Activated CD4-positive, CD25-positive, alpha-beta regulatory T cell (primary cell): Measurements from ENCODE around the gene KDM5D.

ENCODE experiments used
- DNase-seq, 4 experiments: peaks; one replicate each; lab custom pipeline; 2025; lab: John Stamatoyannopoulos, UW

Gene KDM5D

GRCh38 chrY:19744381-19745378, at the start of gene KDM5D:
TSS of gene KDM5D (minus strand) at chrY:19744726. CDS start at chrY:19744534, 192 bp downstream.
- DNase-seq: peak; percentile 5 to 31 (median 20)

GRCh38 chrY:19768375-19768774, 23.8 kb upstream of the KDM5D start:
- no peak for DNase-seq

DNA sequence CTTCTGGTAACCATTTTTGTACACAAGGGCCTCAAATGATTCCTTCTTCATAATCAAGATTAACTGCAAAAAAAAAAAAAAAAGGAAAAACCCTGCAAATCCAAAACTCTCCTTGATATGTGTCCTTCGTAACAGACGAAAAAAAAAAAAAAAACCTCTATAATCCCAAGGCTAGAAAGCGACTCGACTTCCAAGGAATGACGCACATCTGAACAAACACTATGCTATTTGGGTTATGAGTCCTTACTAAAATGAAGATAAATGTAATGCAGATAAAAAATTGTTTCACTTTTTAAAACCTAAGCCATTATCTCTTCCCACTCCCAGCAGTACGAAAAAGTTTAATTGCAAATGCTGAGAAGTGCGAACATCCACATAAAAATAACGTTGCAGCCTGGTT, 1.2 kb downstream of the KDM5D start:
- no peak for DNase-seq

GRCh38 chrY:19742153-19742552, 2.4 kb downstream of the KDM5D start:
- DNase-seq: no peak

- no peak for DNase-seq
Observed at GRCh38 chrY:19734425-19734824, 10.1 kb downstream of the KDM5D start.

DNA sequence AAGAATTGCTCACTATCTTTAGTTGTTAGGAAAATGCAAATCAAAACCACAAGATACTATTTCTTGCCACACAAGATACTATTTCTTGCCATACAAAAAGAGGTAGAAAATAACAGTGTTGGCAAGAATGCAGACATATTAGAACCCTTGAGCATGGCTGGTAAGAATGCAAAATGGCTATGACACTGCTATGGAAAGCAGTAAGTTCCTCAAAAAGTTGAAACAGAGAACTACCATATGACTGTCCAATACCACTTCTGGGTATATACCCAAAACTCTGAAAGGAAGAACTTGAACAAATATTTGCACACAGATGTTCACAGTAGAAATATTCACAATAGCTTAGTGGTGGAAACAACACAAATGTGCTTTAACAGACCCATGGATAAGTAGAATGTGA, 26.6 kb downstream of the KDM5D start:
- DNase-seq: no peak

GRCh38 chrY:19717146-19717545, 27.4 kb downstream of the KDM5D start:
- DNase-seq: no peak

- DNase-seq: no peak
Observed at GRCh38 chrY:19715226-19715625, 29.3 kb downstream of the KDM5D start.

DNA sequence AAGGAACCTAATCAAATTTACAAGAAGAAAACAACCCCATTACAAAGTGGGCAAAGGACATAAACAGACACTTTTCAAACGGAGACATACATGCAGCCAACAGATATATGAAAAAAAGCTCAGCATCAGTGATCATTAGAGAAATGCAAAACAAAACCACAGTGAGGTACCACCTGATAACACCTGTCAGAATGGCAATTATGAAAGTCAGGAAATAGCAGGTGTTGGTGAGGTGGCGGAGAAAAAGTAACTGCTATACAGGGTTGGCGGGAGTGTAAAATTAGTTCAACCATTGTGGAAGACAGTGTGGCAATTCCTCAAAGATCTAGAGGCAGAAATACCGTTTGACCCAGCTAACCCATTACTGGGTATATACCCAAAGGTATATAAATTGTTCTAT, 31.1 kb downstream of the KDM5D start:
- no peak for DNase-seq

GRCh38 chrY:19706273-19706672, 38.3 kb downstream of the KDM5D start:
- no peak for DNase-seq

GRCh38 chrY:19698495-19698894, 46.0 kb downstream of the KDM5D start:
- no peak for DNase-seq

- no peak for DNase-seq
Observed at GRCh38 chrY:19680821-19681220, 63.7 kb downstream of the KDM5D start.
